ENCODE results near the gene PTF1A. TPM values are rescaled to one million over a fixed set of nuclear protein-coding genes. Genes with fewer than 3 reads are reported as not detected.
"Not testable (repeated sequence)": the region's sequence is repeated elsewhere in the genome, so short reads cannot be mapped to it uniquely, and the experiment has no call there.

Gene PTF1A
- total RNA-seq, 1 experiment from 2014 or later, result not detected

- DNase-seq (ENCODE audit: low read depth, low spot score), result no peak
- in situ Hi-C loops (cut with HindIII; ENCODE audit: low pct_unique_long_range_greater_than_20kb, low sequenced_read_pairs), result no loop called here
These were observed 7.0 kb downstream of the PTF1A start for GRCh38 chr10:23198940-23199767.

DNA sequence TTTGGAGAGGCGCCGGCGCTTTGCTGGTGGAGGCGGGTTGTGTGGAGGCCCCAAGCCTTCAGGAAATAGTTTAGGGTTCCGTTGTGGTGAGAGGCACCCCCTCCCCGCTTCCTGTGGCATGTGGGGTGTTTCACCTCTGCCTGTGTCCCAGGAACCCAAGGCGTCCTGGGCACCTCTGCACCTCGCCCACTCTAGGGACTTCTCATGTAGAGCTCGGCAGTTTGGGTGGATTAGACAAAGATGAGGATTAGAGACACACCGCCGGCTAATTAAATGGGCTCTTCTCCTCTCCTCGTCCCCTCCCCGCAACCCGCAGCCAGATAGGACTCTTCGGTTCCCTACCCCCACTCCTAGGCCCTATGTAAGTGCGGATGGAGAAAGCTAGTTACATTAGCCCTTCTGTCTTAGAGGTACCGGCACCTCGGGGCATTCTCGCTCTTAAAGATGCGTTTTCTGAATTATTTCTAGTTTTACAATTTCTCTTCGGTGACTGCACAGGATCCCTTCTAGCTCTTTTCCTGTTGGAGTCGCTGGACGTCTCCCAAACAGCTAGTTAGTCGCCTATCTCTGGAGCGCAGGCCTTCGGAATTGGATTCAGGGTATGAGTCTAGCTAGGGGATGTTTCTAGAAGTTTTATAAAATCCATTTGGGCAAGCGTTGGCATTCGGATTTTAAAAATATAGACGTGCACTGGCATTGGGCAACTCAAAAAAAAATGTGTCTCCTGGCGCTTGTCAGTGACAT, 7.8 kb downstream of the PTF1A start:
- in situ Hi-C loops (cut with HindIII; ENCODE audit: low pct_unique_long_range_greater_than_20kb, low sequenced_read_pairs), result no loop called here

GRCh38 chr10:23200586-23200985, 8.5 kb downstream of the PTF1A start:
- no peak for DNase-seq (ENCODE audit: low read depth, low spot score)
- in situ Hi-C loops (cut with HindIII; ENCODE audit: low pct_unique_long_range_greater_than_20kb, low sequenced_read_pairs), result no loop called here

More for the DNA sequence above, 7.8 kb downstream of the PTF1A start:
- DNase-seq (ENCODE audit: low read depth, low spot score), result no peak

DNA sequence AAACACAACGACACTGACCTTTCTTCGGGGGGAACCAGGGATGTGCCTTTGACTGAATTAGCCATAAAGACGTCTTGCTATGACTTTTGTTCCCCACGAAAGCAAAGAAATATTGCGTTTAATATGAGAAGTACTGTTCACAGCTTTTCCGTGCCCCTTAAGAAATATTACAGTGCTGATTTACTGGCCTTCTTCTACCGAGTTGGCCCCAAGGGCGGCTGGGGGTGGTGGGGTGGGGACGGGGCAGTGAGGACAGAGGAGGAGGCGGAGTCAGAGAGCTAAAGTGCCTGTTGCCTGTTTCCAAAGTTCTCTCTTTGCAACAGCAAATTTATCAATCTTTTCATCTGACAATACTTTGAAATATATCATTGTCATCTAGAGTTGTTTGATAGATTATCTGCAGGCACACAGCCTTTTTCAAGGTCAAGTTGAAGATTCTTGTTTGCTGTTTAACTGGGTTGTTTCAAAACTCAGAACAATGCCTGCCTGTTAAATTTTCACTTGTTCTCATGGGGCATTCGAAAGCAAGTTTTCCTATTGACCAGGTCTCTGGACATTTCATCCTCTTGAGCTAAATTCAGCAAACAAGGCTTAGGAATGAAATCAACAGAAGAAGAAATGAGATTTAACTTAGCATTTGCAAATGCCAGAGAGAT, 9.0 kb downstream of the PTF1A start:
- in situ Hi-C loops (cut with HindIII; ENCODE audit: low pct_unique_long_range_greater_than_20kb, low sequenced_read_pairs), result no loop called here
- DNase-seq (ENCODE audit: low read depth, low spot score), result no peak

- in situ Hi-C loops (cut with HindIII; ENCODE audit: low pct_unique_long_range_greater_than_20kb, low sequenced_read_pairs), result no loop called here
These were observed 9.7 kb downstream of the PTF1A start for GRCh38 chr10:23201837-23202236.

DNA sequence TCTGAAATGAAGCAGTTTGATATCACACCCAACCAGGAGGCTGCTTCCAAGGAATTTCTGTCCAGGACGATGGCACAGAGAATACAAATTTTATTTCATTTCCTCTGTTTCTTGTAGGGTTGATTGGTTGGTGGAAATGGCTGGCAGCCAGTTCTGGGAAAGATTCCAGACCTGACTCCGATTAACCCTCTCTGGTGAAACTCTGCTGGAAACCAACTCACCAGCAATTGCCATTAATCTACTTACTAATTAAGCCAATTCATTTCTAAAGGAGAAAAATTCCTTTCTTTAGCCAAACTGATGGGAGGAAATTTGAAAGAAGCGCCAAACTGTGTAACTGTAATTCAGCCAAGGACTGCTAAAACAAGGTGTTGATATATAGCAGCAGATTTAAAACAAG, 10.7 kb downstream of the PTF1A start:
- DNase-seq (ENCODE audit: low read depth, low spot score), result no peak
- in situ Hi-C loops (cut with HindIII; ENCODE audit: low pct_unique_long_range_greater_than_20kb, low sequenced_read_pairs), result no loop called here

More at GRCh38 chr10:23201837-23202236, 9.7 kb downstream of the PTF1A start:
- no peak for DNase-seq (ENCODE audit: low read depth, low spot score)

GRCh38 chr10:23203369-23204325, 11.5 kb downstream of the PTF1A start:
- in situ Hi-C loops (cut with HindIII; ENCODE audit: low pct_unique_long_range_greater_than_20kb, low sequenced_read_pairs), result no loop called here
- DNase-seq (ENCODE audit: low read depth, low spot score), result no peak

- no peak for DNase-seq (ENCODE audit: low read depth, low spot score)
- in situ Hi-C loops (cut with HindIII; ENCODE audit: low pct_unique_long_range_greater_than_20kb, low sequenced_read_pairs), result no loop called here
These were observed 12.7 kb downstream of the PTF1A start for GRCh38 chr10:23204773-23205172.

GRCh38 chr10:23205972-23206642, 14.0 kb downstream of the PTF1A start:
- in situ Hi-C loops (cut with HindIII; ENCODE audit: low pct_unique_long_range_greater_than_20kb, low sequenced_read_pairs), result no loop called here
- no peak for DNase-seq (ENCODE audit: low read depth, low spot score)

DNA sequence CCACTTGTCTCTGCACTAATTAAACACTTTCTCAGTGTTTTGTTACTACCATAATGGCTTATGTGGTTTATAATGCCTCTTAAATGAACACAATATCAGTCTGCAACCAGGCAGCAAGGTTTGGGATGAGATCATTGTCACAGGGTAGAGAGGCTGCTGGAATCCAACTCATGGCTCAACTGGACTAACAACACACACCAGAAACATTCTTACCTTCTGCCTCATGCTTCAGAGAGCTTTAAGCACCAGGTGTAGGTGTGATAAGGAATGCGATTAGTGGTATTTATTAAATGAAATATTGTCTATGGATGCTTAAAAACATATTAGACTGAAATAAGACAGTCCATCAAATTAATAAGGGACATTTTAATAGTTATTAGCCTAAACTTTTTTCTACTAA, 25.4 kb downstream of the PTF1A start:
- in situ Hi-C loops (cut with HindIII; ENCODE audit: low pct_unique_long_range_greater_than_20kb, low sequenced_read_pairs), result no loop called here
- DNase-seq (ENCODE audit: low read depth, low spot score), result no peak

GRCh38 chr10:23230582-23230981, 38.5 kb downstream of the PTF1A start:
- in situ Hi-C loops (cut with HindIII; ENCODE audit: low pct_unique_long_range_greater_than_20kb, low sequenced_read_pairs), result no loop called here
- no peak for DNase-seq (ENCODE audit: low read depth, low spot score)

GRCh38 chr10:23238015-23238414, 45.9 kb downstream of the PTF1A start:
- no peak for DNase-seq (ENCODE audit: low read depth, low spot score)
- in situ Hi-C loops (cut with HindIII; ENCODE audit: low pct_unique_long_range_greater_than_20kb, low sequenced_read_pairs), result no loop called here

GRCh38 chr10:23241779-23242178, 49.7 kb downstream of the PTF1A start:
- DNase-seq (ENCODE audit: low read depth, low spot score); in situ Hi-C loops (cut with HindIII; ENCODE audit: low pct_unique_long_range_greater_than_20kb, low sequenced_read_pairs): not testable (repeated sequence)

All from SK-MEL-5 (cell line).